ENCODE measurements around the gene ADM. TPM values are rescaled to one million over a fixed set of nuclear protein-coding genes. Genes with fewer than 3 reads are reported as not detected.

ADM gene
- total RNA-seq, 1 experiment from 2014 or later = 87.2 TPM

DNA sequence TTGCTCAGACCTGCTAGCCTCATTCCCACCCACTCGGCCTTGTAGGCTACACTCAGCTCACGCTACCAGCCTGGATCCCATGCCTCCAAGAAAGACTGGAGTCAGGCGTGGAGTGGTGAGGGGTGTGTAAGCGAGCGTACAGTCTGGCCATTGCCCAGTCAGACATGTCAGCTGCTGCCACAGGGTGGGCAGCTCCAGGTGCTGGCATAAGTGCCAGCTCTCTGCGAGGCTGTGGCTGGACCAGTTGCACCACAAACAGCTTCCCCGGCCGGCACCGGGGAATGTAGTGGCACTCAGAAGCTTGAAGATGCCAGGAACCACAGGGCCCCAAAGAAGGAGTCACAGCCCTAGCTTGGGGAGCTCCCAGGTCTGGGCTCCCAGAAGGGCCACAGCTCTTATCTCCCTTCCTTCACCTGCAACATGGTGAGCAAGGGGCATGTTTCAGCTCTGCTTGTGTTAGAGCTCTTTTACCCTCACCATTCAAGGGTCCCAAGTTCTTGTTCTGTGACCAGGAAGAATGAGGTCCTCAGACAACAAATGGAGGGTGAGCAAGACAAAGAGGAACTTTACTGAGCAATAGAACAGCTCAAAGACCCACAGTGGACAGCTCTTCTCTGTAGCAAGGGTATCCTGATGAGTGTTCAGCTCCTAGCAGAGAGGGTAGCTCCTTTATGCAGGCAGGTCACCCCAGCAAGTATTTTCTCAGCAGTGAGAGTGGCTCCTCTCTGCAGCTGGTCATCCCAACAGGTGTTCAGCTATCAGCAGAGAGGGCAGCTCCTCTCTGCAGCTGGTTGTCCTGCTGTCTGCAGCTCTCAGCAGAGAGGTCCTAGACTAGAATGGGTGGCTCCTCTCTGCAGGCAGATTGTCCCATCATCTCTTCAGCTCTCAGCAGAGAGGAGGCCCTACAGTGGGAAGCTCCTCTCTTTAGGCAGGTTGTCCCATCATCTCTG is 16.8 kb upstream of the ADM start:
- no peak overlapping the region for H3K27ac ChIP-seq (ENCODE audit: low read depth, low read length)
- H3K36me3 ChIP-seq (ENCODE audit: control insufficient read depth in 1 of 2, insufficient read depth in 2 of 2, low read length in 2 of 2) = no peaks in the 10 kb centered on the region
- intact Hi-C loops (cut with micrococcal nuclease) = no loop called here
- peaks cover 0 to 9% of the 10 kb centered on the region in 2 experiments; a peak in 2 of 4 replicates for H3K4me1 ChIP-seq (ENCODE audit: control insufficient read depth in 1 of 2, insufficient read depth in 2 of 2, low read length in 2 of 2)
- H3K9me2 ChIP-seq (ENCODE audit: insufficient read depth) = no peaks in the 10 kb centered on the region
- H2AFZ ChIP-seq (ENCODE audit: low read depth, low read length, poor library complexity, severe bottlenecking) = no peak overlapping the region
- H3K9me3 ChIP-seq (ENCODE audit: control insufficient read depth in 1 of 2, insufficient read depth in 1 of 2, low read depth in 1 of 2, low read length in 2 of 2) = no peaks in the 10 kb centered on the region
- BruUV-seq (replicated peaks) = no TSS peak
- ATAC-seq (no peak), DNase-seq (ENCODE audit: low read depth, low spot score) (no peak)
- peaks cover 3% of the 10 kb centered on the region; the same call in 1 of the 2 replicates for H4K20me1 ChIP-seq (ENCODE audit: insufficient read depth)
- CTCF ChIA-PET = interaction anchor here (1.1 kb wide), 1 partner anchor 10 kb away, joined by 3 read pairs; no protein-coding TSS in a partner anchor
- POLR2A ChIA-PET = interaction anchor here (1.0 to 2.5 kb wide), 2 partner anchors 15 to 16 kb away, joined by 4 to 7 read pairs; partner anchors contain the start of gene ADM
- H3K4me2 ChIP-seq (ENCODE audit: low read length) = no peak overlapping the region
- H3K4me3 ChIP-seq (replicated peaks in 1 of 2; ENCODE audit: low read depth in 1 of 2, low read length in 2 of 2) = no peak overlapping the region
- TF ChIP-seq EZH2phosphoT487 (IDR thresholded peaks at IDR 0.05; ENCODE audit: borderline replicate concordance) (no peak), JUND (IDR thresholded peaks at IDR 0.05) (no peak), ZFX (IDR thresholded peaks at IDR 0.05) (no peak)
- TF ChIP-seq, protein P1, sequence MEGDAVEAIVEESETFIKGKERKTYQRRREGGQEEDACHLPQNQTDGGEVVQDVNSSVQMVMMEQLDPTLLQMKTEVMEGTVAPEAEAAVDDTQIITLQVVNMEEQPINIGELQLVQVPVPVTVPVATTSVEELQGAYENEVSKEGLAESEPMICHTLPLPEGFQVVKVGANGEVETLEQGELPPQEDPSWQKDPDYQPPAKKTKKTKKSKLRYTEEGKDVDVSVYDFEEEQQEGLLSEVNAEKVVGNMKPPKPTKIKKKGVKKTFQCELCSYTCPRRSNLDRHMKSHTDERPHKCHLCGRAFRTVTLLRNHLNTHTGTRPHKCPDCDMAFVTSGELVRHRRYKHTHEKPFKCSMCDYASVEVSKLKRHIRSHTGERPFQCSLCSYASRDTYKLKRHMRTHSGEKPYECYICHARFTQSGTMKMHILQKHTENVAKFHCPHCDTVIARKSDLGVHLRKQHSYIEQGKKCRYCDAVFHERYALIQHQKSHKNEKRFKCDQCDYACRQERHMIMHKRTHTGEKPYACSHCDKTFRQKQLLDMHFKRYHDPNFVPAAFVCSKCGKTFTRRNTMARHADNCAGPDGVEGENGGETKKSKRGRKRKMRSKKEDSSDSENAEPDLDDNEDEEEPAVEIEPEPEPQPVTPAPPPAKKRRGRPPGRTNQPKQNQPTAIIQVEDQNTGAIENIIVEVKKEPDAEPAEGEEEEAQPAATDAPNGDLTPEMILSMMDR (IDR thresholded peaks at IDR 0.05 in 2 of 3, conservative IDR thresholded peaks at IDR 0.05 in 1 of 3; ENCODE audit: borderline replicate concordance in 1 of 3, insufficient read depth in 1 of 3, low read depth in 2 of 3, low read length in 2 of 3) = no peak
- RAD21 ChIA-PET (ENCODE audit: low non-redundant PET in 1 of 2, low total read pairs in 2 of 2, uncharacterized antibody in 2 of 2, unreplicated experiment in 2 of 2) = no interaction called here
- H3K27me3 ChIP-seq (ENCODE audit: insufficient read depth, low read length) = no peaks in the 10 kb centered on the region
- H3K79me2 ChIP-seq (ENCODE audit: insufficient read depth, low read length) = peaks cover 73% of the 10 kb centered on the region
- H3K9ac ChIP-seq (ENCODE audit: low read length) = no peak overlapping the region
